ENCODE results near the gene EYA2.
"Not testable (repeated sequence)": the region's sequence is repeated elsewhere in the genome, so short reads cannot be mapped to it uniquely, and the experiment has no call there.

The EYA2 gene

GRCh38 chr20:46951840-46952497 is 57.3 kb downstream of the EYA2 start:
- DNase-seq (ENCODE audit: low read depth in 4 of 4, low spot score in 1 of 4), result no peak

GRCh38 chr20:46953596-46953995 is 59.0 kb downstream of the EYA2 start:
- no peak for DNase-seq (ENCODE audit: low read depth in 4 of 4, low spot score in 1 of 4)

GRCh38 chr20:46954490-46955038 is 59.9 kb downstream of the EYA2 start:
- no peak for DNase-seq (ENCODE audit: low read depth in 4 of 4, low spot score in 1 of 4)

- no peak for DNase-seq (ENCODE audit: low read depth in 4 of 4, low spot score in 1 of 4)
Measured at GRCh38 chr20:46955601-46956556, 61.2 kb downstream of the EYA2 start.

GRCh38 chr20:46959081-46959692 is 64.5 kb downstream of the EYA2 start:
- DNase-seq (ENCODE audit: low read depth in 4 of 4, low spot score in 1 of 4), result no peak

- no peak for DNase-seq (ENCODE audit: low read depth in 4 of 4, low spot score in 1 of 4)
Measured at GRCh38 chr20:46959821-46960220, 65.2 kb downstream of the EYA2 start.

GRCh38 chr20:46960536-46960935 is 65.9 kb downstream of the EYA2 start:
- DNase-seq (ENCODE audit: low read depth in 4 of 4, low spot score in 1 of 4), result no peak

- not testable (repeated sequence) for DNase-seq (ENCODE audit: low read depth in 4 of 4, low spot score in 1 of 4)
Measured at GRCh38 chr20:46961968-46962367, 67.3 kb downstream of the EYA2 start.

GRCh38 chr20:46962452-46963195 is 68.0 kb downstream of the EYA2 start:
- no peak for DNase-seq (ENCODE audit: low read depth in 4 of 4, low spot score in 1 of 4)

- DNase-seq (ENCODE audit: low read depth in 4 of 4, low spot score in 1 of 4), result no peak
Measured at GRCh38 chr20:46963196-46963529, 68.5 kb downstream of the EYA2 start.

GRCh38 chr20:46963758-46964617 is 69.3 kb downstream of the EYA2 start:
- no peak for DNase-seq (ENCODE audit: low read depth in 4 of 4, low spot score in 1 of 4)

GRCh38 chr20:46964618-46965455 is 70.2 kb downstream of the EYA2 start:
- DNase-seq (ENCODE audit: low read depth in 4 of 4, low spot score in 1 of 4), result no peak

- DNase-seq (ENCODE audit: low read depth in 4 of 4, low spot score in 1 of 4), result no peak
Measured at GRCh38 chr20:46965477-46965876, 70.8 kb downstream of the EYA2 start.

- no peak for DNase-seq (ENCODE audit: low read depth in 4 of 4, low spot score in 1 of 4)
Measured at GRCh38 chr20:46967646-46968045, 73.0 kb downstream of the EYA2 start.

- no peak for DNase-seq (ENCODE audit: low read depth in 4 of 4, low spot score in 1 of 4)
Measured at GRCh38 chr20:46970937-46971630, 76.4 kb downstream of the EYA2 start.

- no peak for DNase-seq (ENCODE audit: low read depth in 4 of 4, low spot score in 1 of 4)
Measured at GRCh38 chr20:46973766-46974165, 79.1 kb downstream of the EYA2 start.

- no peak for DNase-seq (ENCODE audit: low read depth in 4 of 4, low spot score in 1 of 4)
Measured at GRCh38 chr20:46974669-46975434, 80.2 kb downstream of the EYA2 start.

- DNase-seq (ENCODE audit: low read depth in 4 of 4, low spot score in 1 of 4), result no peak
Measured at GRCh38 chr20:46975976-46976375, 81.3 kb downstream of the EYA2 start.

All from stimulated activated CD4-positive, alpha-beta T cell treated with anti-CD3 and anti-CD28 coated beads, Interleukin-1b, Interleukin-23, amount 100 ng/mL, for 24 hours (primary cell).